Erythroblast (primary cell): ENCODE measurements around the gene PPP2R5C.

Experiments
- GATA1 ChIP-seq: IDR thresholded peaks from 2 replicates; pipeline ENCODE4 v1.6.1; 2011; ENCODE audit warnings: low read depth, mild to moderate bottlenecking, control low read depth, low read length, moderate library complexity
- POLR2A ChIP-seq: IDR thresholded peaks from 2 replicates; pipeline ENCODE4 v1.6.1; 2011; ENCODE audit warnings: mild to moderate bottlenecking, low read length

DNA sequence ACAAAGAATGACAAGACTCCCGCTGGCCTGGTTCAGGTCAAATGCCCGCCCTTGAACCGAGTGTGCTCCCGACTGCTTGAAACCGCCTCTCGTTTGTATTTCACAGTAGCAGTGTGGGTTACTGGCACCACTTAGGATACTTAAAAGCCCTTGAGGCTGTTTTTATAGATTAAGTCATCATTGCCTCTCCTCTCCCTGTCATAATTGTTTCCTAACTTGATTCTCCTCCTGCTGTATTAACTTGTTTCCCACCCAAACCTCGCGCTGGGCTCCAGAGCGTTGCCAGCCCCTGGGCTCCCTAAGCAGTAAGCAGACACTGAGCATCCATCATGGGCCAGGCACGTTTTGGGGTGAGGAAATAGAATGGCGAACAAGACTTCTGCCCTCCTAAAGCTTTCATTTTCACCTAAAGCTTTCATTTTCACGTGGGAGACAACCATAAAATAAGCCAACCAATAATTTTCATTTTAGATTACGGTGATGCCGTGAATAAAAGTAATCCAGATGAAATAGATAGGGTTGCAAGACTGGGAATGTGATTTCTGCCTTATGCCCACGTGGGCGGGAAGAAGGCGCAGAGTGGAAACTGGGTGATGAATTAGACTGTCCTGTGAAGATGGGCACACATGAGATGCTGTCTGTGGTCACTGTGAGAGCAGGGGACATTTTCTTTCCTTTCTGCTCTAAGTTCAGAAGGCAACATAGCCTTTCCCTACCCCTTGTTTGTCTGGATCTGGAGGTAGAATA lies 97.5 kb downstream of the PPP2R5C start:
- no peak for TF ChIP-seq POLR2A
- TF ChIP-seq GATA1, result no peak
